Left ventricle myocardium inferior (tissue), 1 donor: Measurements from ENCODE around the gene SATB1. TPM values are rescaled to one million over a fixed set of nuclear protein-coding genes. Genes with fewer than 3 reads are reported as not detected.

ENCODE experiments used
- DNase-seq: peaks from one replicate; pipeline ENCODE4 v3.0.0-alpha.2; 2020
- H3K27ac ChIP-seq: fragments of 200-600 bp; replicated peaks from 2 replicates; pipeline ENCODE4 v1.8.0; 2021
- H3K27me3 ChIP-seq: fragments of 200-600 bp; 2 replicates; pipeline ENCODE4 v1.8.0; 2021; ENCODE audit warnings: low read depth
- H3K36me3 ChIP-seq: fragments of 200-600 bp; 2 replicates; pipeline ENCODE4 v1.8.0; 2021
- H3K4me1 ChIP-seq: fragments of 200-600 bp; 2 replicates; pipeline ENCODE4 v1.8.0; 2021
- H3K4me3 ChIP-seq: fragments of 200-600 bp; 2 replicates; pipeline ENCODE4 v1.8.0; 2021; ENCODE audit warnings: mild to moderate bottlenecking, moderate library complexity
- H3K9me3 ChIP-seq: fragments of 200-600 bp; replicated peaks from 2 replicates; pipeline ENCODE4 v1.8.0; 2021
- CTCF ChIP-seq: fragments of 200-600 bp; IDR thresholded peaks from 2 replicates; pipeline ENCODE4 v1.8.0; 2021; ENCODE audit warnings: antibody characterized with exemption, mild to moderate bottlenecking, borderline replicate concordance
- intact Hi-C: fragments of 100-400 bp; cut with micrococcal nuclease; formaldehyde crosslinking; loops from one replicate; pipeline ENCODE4 v1.11.0; 2022
- total RNA-seq: library from RNA; stranded (reverse); fragmentation: NEBNext Ultra II Directional; extraction: Animal tissue kit (Norgen Biotek cat#: 25700); gene quantifications from one replicate; pipeline ENCODE4 v1.2.1, GENCODE V29; 2021
- donor health status: DM: no; HTN: yes; CAD: no; lungs with severe emphysema.

SATB1 gene
- total RNA-seq, 1 donor from 2014 or later: 44.3 TPM

- peaks cover 43% of the 10 kb centered on the region for H3K36me3 ChIP-seq
- no peak for TF ChIP-seq CTCF
- H3K27ac ChIP-seq: no peak overlapping the region
- no peaks in the 10 kb centered on the region for H3K27me3 ChIP-seq
- H3K4me3 ChIP-seq: no peak overlapping the region
- DNase-seq: no peak
- H3K9me3 ChIP-seq: no peaks in the 10 kb centered on the region
- H3K4me1 ChIP-seq: no peaks in the 10 kb centered on the region
- intact Hi-C loops: no loop called here
These were observed 46.9 kb downstream of the SATB1 start for GRCh38 chr3:18378218-18378617.

GRCh38 chr3:18376682-18377081, 48.5 kb downstream of the SATB1 start:
- Histone ChIP-seq H3K4me3 (no peak overlapping the region), H3K4me1 (no peaks in the 10 kb centered on the region), H3K27me3 (no peaks in the 10 kb centered on the region), H3K27ac (no peak overlapping the region), H3K36me3 (peaks cover 52% of the 10 kb centered on the region), H3K9me3 (no peaks in the 10 kb centered on the region)
- DNase-seq: no peak
- intact Hi-C loops: no loop called here
- no peak for TF ChIP-seq CTCF

- no peak for DNase-seq
- Histone ChIP-seq H3K27ac (no peak overlapping the region), H3K4me3 (no peak overlapping the region), H3K4me1 (no peaks in the 10 kb centered on the region), H3K9me3 (no peaks in the 10 kb centered on the region), H3K27me3 (no peaks in the 10 kb centered on the region), H3K36me3 (peaks cover 46% of the 10 kb centered on the region)
- TF ChIP-seq CTCF: no peak
- intact Hi-C loops: no loop called here
These were observed 52.2 kb downstream of the SATB1 start for GRCh38 chr3:18372786-18373405.

- no peaks in the 10 kb centered on the region for H3K9me3 ChIP-seq
- no peak overlapping the region for H3K4me3 ChIP-seq
- TF ChIP-seq CTCF: no peak
- H3K27ac ChIP-seq: no peak overlapping the region
- no peaks in the 10 kb centered on the region for H3K4me1 ChIP-seq
- peaks cover 49% of the 10 kb centered on the region for H3K36me3 ChIP-seq
- DNase-seq: no peak
- H3K27me3 ChIP-seq: no peaks in the 10 kb centered on the region
- intact Hi-C loops: no loop called here
These were observed 54.5 kb downstream of the SATB1 start for GRCh38 chr3:18370672-18371071.

- intact Hi-C loops: no loop called here
- no peaks in the 10 kb centered on the region for H3K27me3 ChIP-seq
These were observed 55.5 kb downstream of the SATB1 start for GRCh38 chr3:18369551-18370185.

More at GRCh38 chr3:18369551-18370185, 55.5 kb downstream of the SATB1 start:
- Histone ChIP-seq H3K36me3 (peaks cover 40% of the 10 kb centered on the region), H3K4me3 (no peak overlapping the region), H3K4me1 (no peaks in the 10 kb centered on the region), H3K9me3 (no peaks in the 10 kb centered on the region), H3K27ac (no peak overlapping the region)
- no peak for TF ChIP-seq CTCF
- no peak for DNase-seq
